Astrocyte (in vitro differentiated cells and primary cell): Measurements from ENCODE around the gene OLIG1. TPM values are rescaled to one million over a fixed set of nuclear protein-coding genes. Genes with fewer than 3 reads are reported as not detected.

Experiments used
- DNase-seq: peaks from one replicate; pipeline ENCODE4 v3.0.0-alpha.2; 2010; ENCODE audit warnings: low read depth
- FAIRE-seq: peaks from 2 replicates; lab custom pipeline; 2011; peaks lifted over from hg19 to GRCh38; lab: Jason Lieb, UNC
- H2AFZ ChIP-seq: 2 replicates; pipeline ENCODE4 v1.6.0; 2012; ENCODE audit warnings: low read depth, low read length, inconsistent platforms
- H3K27ac ChIP-seq: 2 replicates; pipeline ENCODE4 v1.5.1; 2011; ENCODE audit warnings: low read depth, low read length, inconsistent platforms
- H3K27me3 ChIP-seq: 2 replicates; pipeline ENCODE4 v1.6.0; 2011; ENCODE audit warnings: low read length, inconsistent platforms; ENCODE audit not compliant: insufficient read depth
- H3K36me3 ChIP-seq: 2 replicates; pipeline ENCODE4 v1.5.1; 2011; ENCODE audit warnings: low read length, inconsistent platforms; ENCODE audit not compliant: insufficient read depth
- H3K4me1 ChIP-seq: 2 replicates; pipeline ENCODE4 v1.5.1; 2011; ENCODE audit warnings: low read length, inconsistent platforms; ENCODE audit not compliant: insufficient read depth
- H3K4me2 ChIP-seq: 2 replicates; pipeline ENCODE4 v1.6.0; 2012; ENCODE audit warnings: low read length, inconsistent platforms
- H3K4me3 ChIP-seq: 2 replicates; pipeline ENCODE4 v1.5.1; 2011; ENCODE audit warnings: low read depth, mild to moderate bottlenecking, low read length, inconsistent platforms; ENCODE audit not compliant: insufficient read depth
- H3K79me2 ChIP-seq: 2 replicates; pipeline ENCODE4 v1.6.0; 2012; ENCODE audit warnings: mild to moderate bottlenecking, low read length, inconsistent platforms; ENCODE audit not compliant: insufficient read depth
- H3K9ac ChIP-seq: 2 replicates; pipeline ENCODE4 v1.6.0; 2012; ENCODE audit warnings: mild to moderate bottlenecking, low read length, inconsistent platforms
- H3K9me3 ChIP-seq: 2 replicates; pipeline ENCODE4 v1.5.1; 2012; ENCODE audit warnings: low read depth, mild to moderate bottlenecking, low read length, inconsistent platforms; ENCODE audit not compliant: insufficient read depth
- H4K20me1 ChIP-seq: 2 replicates; pipeline ENCODE4 v1.6.0; 2012; ENCODE audit warnings: low read length, inconsistent platforms; ENCODE audit not compliant: insufficient read depth
- H3K27ac Mint-ChIP-seq: one replicate; pipeline ENCODE4 v1.8.0; 2021; ENCODE audit warnings: mild to moderate bottlenecking, mixed read lengths; ENCODE audit not compliant: unreplicated experiment
- H3K27me3 Mint-ChIP-seq: one replicate; pipeline ENCODE4 v1.8.0; 2021; ENCODE audit warnings: low read depth, mixed read lengths; ENCODE audit not compliant: unreplicated experiment
- H3K36me3 Mint-ChIP-seq: one replicate; pipeline ENCODE4 v1.8.0; 2021; ENCODE audit warnings: low read depth, mixed read lengths; ENCODE audit not compliant: unreplicated experiment
- H3K4me1 Mint-ChIP-seq: one replicate; pipeline ENCODE4 v1.8.0; 2021; ENCODE audit warnings: low read depth, mixed read lengths; ENCODE audit not compliant: unreplicated experiment
- H3K4me3 Mint-ChIP-seq: one replicate; pipeline ENCODE4 v1.8.0; 2021; ENCODE audit warnings: mild to moderate bottlenecking, moderate library complexity, mixed read lengths; ENCODE audit not compliant: unreplicated experiment
- H3K9me3 Mint-ChIP-seq: one replicate; pipeline ENCODE4 v1.8.0; 2021; ENCODE audit warnings: mild to moderate bottlenecking, mixed read lengths; ENCODE audit not compliant: unreplicated experiment
- CTCF ChIP-seq: IDR thresholded peaks from 2 replicates; pipeline ENCODE4 v1.5.1; 2011; ENCODE audit warnings: low read depth, mild to moderate bottlenecking, inconsistent platforms, low read length, moderate library complexity; ENCODE audit not compliant: insufficient read depth
- EZH2 ChIP-seq: IDR thresholded peaks from 2 replicates; pipeline ENCODE4 v1.6.1; 2012; ENCODE audit warnings: mild to moderate bottlenecking, low read length, inconsistent platforms; ENCODE audit not compliant: insufficient read depth
- total RNA-seq: library from RNA; stranded (reverse); gene quantifications from 2 replicates; pipeline ENCODE4 v1.2.1, GENCODE V29; 2021

Gene OLIG1
- total RNA-seq, 1 donor from 2014 or later: not detected

- H2AFZ ChIP-seq: no peak overlapping the region
- peaks cover 2% of the 10 kb centered on the region for H3K9me3 ChIP-seq
- peaks cover 6% of the 10 kb centered on the region for H3K27me3 Mint-ChIP-seq
- H3K27ac ChIP-seq: no peak overlapping the region
- no peak overlapping the region for H3K9ac ChIP-seq
- no peak for DNase-seq
- no peak overlapping the region for H3K4me2 ChIP-seq
- TF ChIP-seq CTCF: no peak
- TF ChIP-seq EZH2: no peak
- FAIRE-seq: no peak
- H3K4me1 Mint-ChIP-seq: no peaks in the 10 kb centered on the region
- no peaks in the 10 kb centered on the region for H4K20me1 ChIP-seq
- H3K9me3 Mint-ChIP-seq: no peaks in the 10 kb centered on the region
- no peak overlapping the region for H3K27ac Mint-ChIP-seq
- H3K4me1 ChIP-seq: no peaks in the 10 kb centered on the region
- H3K27me3 ChIP-seq: peaks cover 31% of the 10 kb centered on the region
- no peaks in the 10 kb centered on the region for H3K36me3 ChIP-seq
- no peaks in the 10 kb centered on the region for H3K36me3 Mint-ChIP-seq
- H3K4me3 Mint-ChIP-seq: no peak overlapping the region
- no peak overlapping the region for H3K4me3 ChIP-seq
- no peaks in the 10 kb centered on the region for H3K79me2 ChIP-seq
Observed at GRCh38 chr21:33096426-33096825, 26.5 kb downstream of the OLIG1 start.

- H3K9me3 Mint-ChIP-seq: no peaks in the 10 kb centered on the region
- Histone ChIP-seq H3K36me3 (no peaks in the 10 kb centered on the region), H3K4me2 (no peak overlapping the region), H3K27me3 (peaks cover 36% of the 10 kb centered on the region), H3K4me3 (no peak overlapping the region), H3K79me2 (no peaks in the 10 kb centered on the region), H3K4me1 (no peaks in the 10 kb centered on the region), H3K9me3 (peaks cover 2% of the 10 kb centered on the region), H2AFZ (no peak overlapping the region), H4K20me1 (no peaks in the 10 kb centered on the region), H3K9ac (no peak overlapping the region), H3K27ac (no peak overlapping the region)
- no peak for TF ChIP-seq EZH2
- TF ChIP-seq CTCF: no peak
- H3K27me3 Mint-ChIP-seq: peaks cover 18% of the 10 kb centered on the region
- H3K4me1 Mint-ChIP-seq: no peaks in the 10 kb centered on the region
- no peak overlapping the region for H3K27ac Mint-ChIP-seq
- H3K36me3 Mint-ChIP-seq: no peaks in the 10 kb centered on the region
- DNase-seq: no peak
- no peak for FAIRE-seq
- no peak overlapping the region for H3K4me3 Mint-ChIP-seq
Observed at GRCh38 chr21:33099131-33099530, 29.2 kb downstream of the OLIG1 start.

GRCh38 chr21:33101300-33101911, 31.5 kb downstream of the OLIG1 start:
- Histone ChIP-seq H3K9ac (no peak overlapping the region), H3K4me2 (no peak overlapping the region), H3K4me1 (no peaks in the 10 kb centered on the region), H3K4me3 (no peak overlapping the region), H3K36me3 (no peaks in the 10 kb centered on the region), H3K27me3 (peaks cover 27% of the 10 kb centered on the region), H3K9me3 (no peaks in the 10 kb centered on the region), H2AFZ (no peak overlapping the region), H3K27ac (no peak overlapping the region), H3K79me2 (no peaks in the 10 kb centered on the region), H4K20me1 (no peaks in the 10 kb centered on the region)
- FAIRE-seq: no peak
- DNase-seq: no peak
- TF ChIP-seq EZH2 (no peak), CTCF (no peak)
- Mint-ChIP-seq H3K4me3 (no peak overlapping the region), H3K27ac (no peak overlapping the region), H3K36me3 (peaks cover 2% of the 10 kb centered on the region), H3K9me3 (peaks cover 3% of the 10 kb centered on the region), H3K27me3 (peaks cover 31% of the 10 kb centered on the region), H3K4me1 (no peaks in the 10 kb centered on the region)
